Gastrocnemius medialis (tissue), 4 donors: ENCODE measurements around the gene CPLANE1. TPM values are rescaled to one million over a fixed set of nuclear protein-coding genes. Genes with fewer than 3 reads are reported as not detected.

ENCODE experiments used
- ATAC-seq, 2 donors: fragments of 150-250 bp; one replicate each; pipeline ENCODE4 v1.9.1; 2016
- DNase-seq, 2 donors: peaks; one replicate each; pipeline ENCODE4 v3.0.0-alpha.2; 2019
- H3K27ac ChIP-seq, 4 donors: fragments of 200-600 bp; sonication (generic); 1 replicate in 1 of 4; 2 replicates in 3 of 4; pipeline ENCODE4 v1.5.1; 2016 to 2018; ENCODE audit warnings: mild to moderate bottlenecking in 2 of 4, moderate library complexity in 1 of 4
- H3K27me3 ChIP-seq, 3 donors: fragments of 200-600 bp; sonication (generic) in 2 of 3; 1 replicate in 1 of 3; 2 replicates in 2 of 3; pipeline versions ENCODE4 v1.5.1 to v1.6.0; 2016 to 2019; ENCODE audit warnings: mild to moderate bottlenecking in 1 of 3, moderate library complexity in 1 of 3
- H3K36me3 ChIP-seq, 2 donors: fragments of 200-600 bp; sonication (generic) in 1 of 2; one replicate each; pipeline ENCODE4 v1.5.1; 2017 to 2018
- H3K4me1 ChIP-seq, 2 donors: fragments of 200-600 bp; sonication (generic) in 1 of 2; one replicate each; pipeline ENCODE4 v1.5.1; 2016 to 2017; ENCODE audit warnings: mild to moderate bottlenecking in 2 of 2
- H3K4me3 ChIP-seq, 4 donors: fragments of 200-600 bp; sonication (generic) in 3 of 4; 1 replicate in 1 of 4; 2 replicates in 3 of 4; pipeline ENCODE4 v1.5.1; 2016 to 2019; ENCODE audit warnings: mild to moderate bottlenecking in 2 of 4
- H3K9me3 ChIP-seq, 3 donors: fragments of 200-600 bp; sonication (generic) in 2 of 3; 1 replicate in 1 of 3; 2 replicates in 2 of 3; pipeline ENCODE4 v1.5.1; 2016 to 2019
- POLR2A ChIP-seq, 2 donors: fragments of 450-650 bp; IDR thresholded peaks; one replicate each; pipeline ENCODE4 v1.6.1; 2017; ENCODE audit warnings: antibody characterized with exemption in 2 of 2, mild to moderate bottlenecking in 2 of 2, moderate library complexity in 2 of 2
- in situ Hi-C, 4 donors: fragments of 200-750 bp; cut with MboI; loops; one replicate each; pipeline versions ENCODE4 v1.15.0 to v1.8.0; 2017; ENCODE audit warnings: low sequenced_read_pairs in 4 of 4
- intact Hi-C: fragments of 100-400 bp; cut with DNase I; formaldehyde crosslinking; loops from one replicate; pipeline ENCODE4 v1.15.1; 2023; ENCODE audit warnings: low total_unique reads
- total RNA-seq, 4 donors: library from RNA; depleted of rRNA; stranded (reverse); fragments of >200 nt; gene quantifications; one replicate each; pipeline versions ENCODE4 v1.1.0 to v1.2.3, GENCODE V29; 2016
- TF ChIP-seq, protein P1 (sequence below), 5 experiments: fragments of 450-650 bp in 3 of 5; fragments of 200-600 bp in 2 of 5; sonication (generic) in 2 of 5; IDR thresholded peaks in 4 of 5; conservative IDR thresholded peaks in 1 of 5; 1 replicate in 4 of 5; 2 replicates in 1 of 5; pipeline ENCODE4 v1.5.1; 2016 to 2019; ENCODE audit warnings: antibody characterized with exemption in 5 of 5, mild to moderate bottlenecking in 3 of 5, moderate library complexity in 3 of 5

CPLANE1 gene
- total RNA-seq, 4 donors from 2014 or later: 5.3 to 12.5 (median 8.1) TPM

DNA sequence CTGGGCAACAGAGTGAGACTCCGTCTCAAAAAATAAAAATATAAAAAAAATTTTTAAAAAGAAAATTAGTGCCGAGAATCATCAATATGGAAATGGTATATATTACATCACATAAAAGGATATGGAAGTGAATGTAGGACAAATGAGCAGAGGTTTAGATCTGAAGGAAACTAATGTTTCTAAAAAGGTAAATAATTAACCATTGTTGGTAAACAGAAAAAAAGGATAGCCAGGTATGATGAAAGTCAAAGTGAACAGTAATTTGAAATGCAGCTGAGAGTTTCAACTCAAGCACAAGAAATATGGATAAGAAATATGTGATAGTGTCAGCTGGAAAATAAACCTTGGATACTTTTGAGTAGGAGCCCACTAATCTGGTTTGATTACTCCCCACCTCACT, 76.2 kb downstream of the CPLANE1 start:
- intact Hi-C loops (no loop called here), in situ Hi-C loops (no loop called here)
- no peaks in the 10 kb centered on the region for H3K4me1 ChIP-seq
- ATAC-seq: no peak
- no peak overlapping the region for H3K4me3 ChIP-seq
- H3K36me3 ChIP-seq: peaks cover 3 to 100% of the 10 kb centered on the region in 2 donors
- TF ChIP-seq POLR2A (IDR thresholded peaks at IDR 0.05): no peak
- TF ChIP-seq, protein P1, sequence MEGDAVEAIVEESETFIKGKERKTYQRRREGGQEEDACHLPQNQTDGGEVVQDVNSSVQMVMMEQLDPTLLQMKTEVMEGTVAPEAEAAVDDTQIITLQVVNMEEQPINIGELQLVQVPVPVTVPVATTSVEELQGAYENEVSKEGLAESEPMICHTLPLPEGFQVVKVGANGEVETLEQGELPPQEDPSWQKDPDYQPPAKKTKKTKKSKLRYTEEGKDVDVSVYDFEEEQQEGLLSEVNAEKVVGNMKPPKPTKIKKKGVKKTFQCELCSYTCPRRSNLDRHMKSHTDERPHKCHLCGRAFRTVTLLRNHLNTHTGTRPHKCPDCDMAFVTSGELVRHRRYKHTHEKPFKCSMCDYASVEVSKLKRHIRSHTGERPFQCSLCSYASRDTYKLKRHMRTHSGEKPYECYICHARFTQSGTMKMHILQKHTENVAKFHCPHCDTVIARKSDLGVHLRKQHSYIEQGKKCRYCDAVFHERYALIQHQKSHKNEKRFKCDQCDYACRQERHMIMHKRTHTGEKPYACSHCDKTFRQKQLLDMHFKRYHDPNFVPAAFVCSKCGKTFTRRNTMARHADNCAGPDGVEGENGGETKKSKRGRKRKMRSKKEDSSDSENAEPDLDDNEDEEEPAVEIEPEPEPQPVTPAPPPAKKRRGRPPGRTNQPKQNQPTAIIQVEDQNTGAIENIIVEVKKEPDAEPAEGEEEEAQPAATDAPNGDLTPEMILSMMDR (IDR thresholded peaks at IDR 0.05 in 4 of 5, conservative IDR thresholded peaks at IDR 0.05 in 1 of 5): no peak
- no peak for DNase-seq
- no peaks in the 10 kb centered on the region for H3K9me3 ChIP-seq
- no peaks in the 10 kb centered on the region for H3K27me3 ChIP-seq
- no peak overlapping the region for H3K27ac ChIP-seq

DNA sequence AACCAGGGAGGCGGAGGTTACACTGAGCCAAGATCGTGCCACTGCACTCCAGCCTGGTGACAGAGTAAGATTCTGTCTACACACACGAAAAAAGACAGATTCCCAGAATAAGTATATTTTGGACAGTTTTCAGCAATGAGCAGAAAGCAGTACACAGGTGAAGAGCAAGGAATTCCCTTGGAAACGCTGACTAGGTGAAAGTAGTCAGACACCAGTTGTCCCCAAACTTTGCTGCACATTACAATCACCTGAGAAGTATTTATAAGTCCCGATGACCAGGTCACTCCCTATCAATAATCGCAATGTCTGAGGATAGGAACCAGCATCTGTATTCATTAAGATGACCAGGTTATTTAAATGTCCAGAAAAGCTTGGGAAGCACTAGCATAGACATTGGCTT, 78.3 kb downstream of the CPLANE1 start:
- no peak for DNase-seq
- Histone ChIP-seq H3K4me3 (no peak overlapping the region), H3K27ac (no peak overlapping the region), H3K27me3 (no peaks in the 10 kb centered on the region), H3K9me3 (no peaks in the 10 kb centered on the region), H3K4me1 (no peaks in the 10 kb centered on the region), H3K36me3 (peaks cover 2 to 100% of the 10 kb centered on the region in 2 donors)
- TF ChIP-seq POLR2A (IDR thresholded peaks at IDR 0.05): no peak
- TF ChIP-seq, protein P1 (IDR thresholded peaks at IDR 0.05 in 4 of 5, conservative IDR thresholded peaks at IDR 0.05 in 1 of 5): no peak
- no peak for ATAC-seq
- intact Hi-C loops: no loop called here
- in situ Hi-C loops: no loop called here

DNA sequence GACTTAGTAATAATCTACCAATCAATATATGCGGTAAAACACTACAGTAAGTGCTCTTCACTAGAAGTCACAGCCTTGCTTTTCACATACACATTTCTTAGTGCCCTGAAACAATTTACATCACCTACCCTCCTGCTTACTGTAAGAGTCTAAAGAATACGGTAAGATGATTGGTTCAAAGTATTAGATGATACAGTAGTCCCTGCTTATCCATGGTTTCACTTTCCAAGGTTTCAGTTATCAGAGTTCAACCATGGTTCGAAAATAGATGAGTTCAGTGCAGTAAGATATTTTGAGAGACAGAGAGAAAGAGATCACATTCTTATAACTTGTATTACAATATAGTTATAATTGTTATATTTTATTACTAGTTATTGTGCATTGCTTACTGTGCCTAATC, 83.0 kb downstream of the CPLANE1 start:
- Histone ChIP-seq H3K36me3 (peaks cover 0 to 56% of the 10 kb centered on the region in 2 donors), H3K27me3 (no peaks in the 10 kb centered on the region), H3K27ac (no peak overlapping the region), H3K4me1 (no peaks in the 10 kb centered on the region), H3K9me3 (no peaks in the 10 kb centered on the region), H3K4me3 (no peak overlapping the region)
- intact Hi-C loops (no loop called here), in situ Hi-C loops (no loop called here)
- DNase-seq (no peak), ATAC-seq (no peak)
- no peak for TF ChIP-seq POLR2A (IDR thresholded peaks at IDR 0.05)
- TF ChIP-seq, protein P1 (IDR thresholded peaks at IDR 0.05 in 4 of 5, conservative IDR thresholded peaks at IDR 0.05 in 1 of 5): no peak

DNA sequence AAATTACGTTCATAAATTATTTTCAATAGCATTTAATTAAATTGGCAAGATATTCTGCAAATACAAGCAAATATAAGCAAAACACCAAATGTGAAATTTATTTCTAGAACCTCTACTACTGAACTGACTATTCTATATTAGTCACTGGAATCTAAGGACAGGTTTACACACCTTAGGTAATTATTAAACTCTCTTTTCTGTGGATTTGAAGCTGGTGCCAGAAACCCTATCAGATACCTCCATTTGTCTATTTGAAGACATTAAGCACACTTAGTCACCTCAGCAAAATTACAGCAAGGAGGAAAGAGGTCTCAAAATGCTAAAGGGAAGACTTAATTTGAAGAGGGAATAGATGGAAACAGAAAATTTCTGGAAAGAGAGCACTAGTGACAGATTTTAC, 83.4 kb downstream of the CPLANE1 start:
- peaks cover 0 to 52% of the 10 kb centered on the region in 2 donors for H3K36me3 ChIP-seq
- H3K27me3 ChIP-seq: no peaks in the 10 kb centered on the region
- H3K9me3 ChIP-seq: no peaks in the 10 kb centered on the region
- DNase-seq (no peak), ATAC-seq (no peak)
- no peaks in the 10 kb centered on the region for H3K4me1 ChIP-seq
- H3K4me3 ChIP-seq: no peak overlapping the region
- in situ Hi-C loops: no loop called here
- no peak for TF ChIP-seq POLR2A (IDR thresholded peaks at IDR 0.05)
- TF ChIP-seq, protein P1 (IDR thresholded peaks at IDR 0.05 in 4 of 5, conservative IDR thresholded peaks at IDR 0.05 in 1 of 5): no peak
- H3K27ac ChIP-seq: no peak overlapping the region
- intact Hi-C loops: no loop called here

DNA sequence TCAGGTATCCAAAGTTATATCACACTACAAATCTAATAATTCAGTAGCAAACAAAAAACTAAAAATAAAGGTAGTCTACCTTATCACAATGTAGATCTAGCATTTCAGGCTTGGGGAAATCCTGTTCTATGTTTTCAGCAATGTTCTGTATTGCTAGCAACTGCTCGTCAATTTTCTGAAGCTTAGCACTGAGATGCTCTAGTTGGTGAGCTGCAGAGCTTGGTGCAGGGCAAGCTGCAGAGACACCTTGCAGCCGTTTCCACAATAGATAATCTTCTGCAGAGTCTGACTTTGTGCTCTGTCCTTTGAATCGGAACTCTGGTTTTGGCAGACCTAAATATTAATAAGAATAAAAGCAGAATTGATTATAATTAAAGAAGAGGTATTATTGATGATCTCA, 95.5 kb downstream of the CPLANE1 start:
- no peak overlapping the region for H3K27ac ChIP-seq
- DNase-seq (no peak), ATAC-seq (no peak)
- in situ Hi-C loops (no loop called here), intact Hi-C loops (no loop called here)
- H3K4me1 ChIP-seq: no peaks in the 10 kb centered on the region
- no peak overlapping the region for H3K4me3 ChIP-seq
- H3K9me3 ChIP-seq: no peaks in the 10 kb centered on the region
- no peaks in the 10 kb centered on the region for H3K27me3 ChIP-seq
- H3K36me3 ChIP-seq: peaks cover 0 to 60% of the 10 kb centered on the region in 2 donors
- TF ChIP-seq, protein P1 (IDR thresholded peaks at IDR 0.05 in 4 of 5, conservative IDR thresholded peaks at IDR 0.05 in 1 of 5): no peak
- no peak for TF ChIP-seq POLR2A (IDR thresholded peaks at IDR 0.05)
